HEK293 (cell line): ENCODE data around the gene ABCA12.

Experiments
- YY1 ChIP-seq: fragments of 450-650 bp; formaldehyde crosslinking; IDR thresholded peaks from 2 replicates; pipeline ENCODE4 v1.5.1; 2018; ENCODE audit warnings: missing biosample characterization, missing genetic modification characterization
- ZNF10 ChIP-seq: fragments of 450-650 bp; formaldehyde crosslinking; IDR thresholded peaks from 2 replicates; pipeline ENCODE4 v1.5.1; 2017; ENCODE audit warnings: missing biosample characterization, missing genetic modification characterization
- ZNF37A ChIP-seq: fragments of 450-650 bp; IDR thresholded peaks from 2 replicates; pipeline ENCODE4 v1.5.1; 2018; ENCODE audit warnings: missing biosample characterization, missing genetic modification characterization
- ZNF510 ChIP-seq: fragments of 450-650 bp; formaldehyde crosslinking; IDR thresholded peaks from 2 replicates; pipeline ENCODE4 v1.5.1; 2018; ENCODE audit warnings: mild to moderate bottlenecking, missing genetic modification characterization, missing biosample characterization; ENCODE audit not compliant: insufficient replicate concordance
- ZNF529 ChIP-seq: fragments of 450-650 bp; formaldehyde crosslinking; IDR thresholded peaks from 2 replicates; pipeline ENCODE4 v1.5.1; 2017; ENCODE audit warnings: missing genetic modification characterization, missing biosample characterization; ENCODE audit not compliant: insufficient replicate concordance
- ZNF621 ChIP-seq: fragments of 450-650 bp; formaldehyde crosslinking; IDR thresholded peaks from 2 replicates; pipeline ENCODE4 v1.5.1; 2017; ENCODE audit warnings: missing biosample characterization, missing genetic modification characterization
- TF ChIP-seq, protein P1 (sequence below): fragments of 450-650 bp; formaldehyde crosslinking; IDR thresholded peaks from 2 replicates; pipeline ENCODE4 v1.5.1; 2016; ENCODE audit warnings: missing biosample characterization, missing genetic modification characterization
- TF ChIP-seq, protein P2 (sequence below): IDR thresholded peaks from 2 replicates; pipeline ENCODE4 v1.6.1; 2011; ENCODE audit warnings: mild to moderate bottlenecking, low read depth, low read length, borderline replicate concordance

DNA sequence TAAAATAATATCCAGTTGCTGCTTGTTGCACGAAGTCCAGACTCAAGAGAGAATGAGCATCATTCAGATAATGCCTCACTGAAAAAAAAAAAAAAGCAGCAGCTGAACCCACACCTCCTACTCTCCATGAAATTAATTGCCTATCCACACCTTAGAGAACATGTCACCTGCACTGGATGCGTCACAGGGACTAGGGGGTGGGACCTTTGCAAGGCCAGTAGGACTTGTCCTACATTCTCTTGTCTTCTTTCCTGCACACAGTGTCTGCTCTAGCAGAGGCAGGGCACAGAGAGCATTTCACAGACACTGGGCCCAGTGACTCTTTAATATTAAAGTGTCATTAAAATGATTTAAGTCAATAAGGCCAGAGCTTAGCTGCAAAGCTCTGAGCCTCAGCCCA, at the start of gene ABCA12:
- TF ChIP-seq ZNF37A (tag by site-specific recombination) (no peak), YY1 (tag by site-specific recombination) (no peak), ZNF621 (tag by site-specific recombination) (no peak), ZNF10 (tag by site-specific recombination) (no peak), ZNF529 (tag by site-specific recombination) (no peak), ZNF510 (tag by site-specific recombination) (no peak)
- TF ChIP-seq, protein P1, sequence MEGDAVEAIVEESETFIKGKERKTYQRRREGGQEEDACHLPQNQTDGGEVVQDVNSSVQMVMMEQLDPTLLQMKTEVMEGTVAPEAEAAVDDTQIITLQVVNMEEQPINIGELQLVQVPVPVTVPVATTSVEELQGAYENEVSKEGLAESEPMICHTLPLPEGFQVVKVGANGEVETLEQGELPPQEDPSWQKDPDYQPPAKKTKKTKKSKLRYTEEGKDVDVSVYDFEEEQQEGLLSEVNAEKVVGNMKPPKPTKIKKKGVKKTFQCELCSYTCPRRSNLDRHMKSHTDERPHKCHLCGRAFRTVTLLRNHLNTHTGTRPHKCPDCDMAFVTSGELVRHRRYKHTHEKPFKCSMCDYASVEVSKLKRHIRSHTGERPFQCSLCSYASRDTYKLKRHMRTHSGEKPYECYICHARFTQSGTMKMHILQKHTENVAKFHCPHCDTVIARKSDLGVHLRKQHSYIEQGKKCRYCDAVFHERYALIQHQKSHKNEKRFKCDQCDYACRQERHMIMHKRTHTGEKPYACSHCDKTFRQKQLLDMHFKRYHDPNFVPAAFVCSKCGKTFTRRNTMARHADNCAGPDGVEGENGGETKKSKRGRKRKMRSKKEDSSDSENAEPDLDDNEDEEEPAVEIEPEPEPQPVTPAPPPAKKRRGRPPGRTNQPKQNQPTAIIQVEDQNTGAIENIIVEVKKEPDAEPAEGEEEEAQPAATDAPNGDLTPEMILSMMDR (tag by site-specific recombination), result no peak
- TF ChIP-seq, protein P2, sequence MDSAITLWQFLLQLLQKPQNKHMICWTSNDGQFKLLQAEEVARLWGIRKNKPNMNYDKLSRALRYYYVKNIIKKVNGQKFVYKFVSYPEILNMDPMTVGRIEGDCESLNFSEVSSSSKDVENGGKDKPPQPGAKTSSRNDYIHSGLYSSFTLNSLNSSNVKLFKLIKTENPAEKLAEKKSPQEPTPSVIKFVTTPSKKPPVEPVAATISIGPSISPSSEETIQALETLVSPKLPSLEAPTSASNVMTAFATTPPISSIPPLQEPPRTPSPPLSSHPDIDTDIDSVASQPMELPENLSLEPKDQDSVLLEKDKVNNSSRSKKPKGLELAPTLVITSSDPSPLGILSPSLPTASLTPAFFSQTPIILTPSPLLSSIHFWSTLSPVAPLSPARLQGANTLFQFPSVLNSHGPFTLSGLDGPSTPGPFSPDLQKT, result no peak
